PC-9 (cell line): Measurements from ENCODE around the gene KRT4. TPM values are rescaled to one million over a fixed set of nuclear protein-coding genes. Genes with fewer than 3 reads are reported as not detected.

ENCODE experiments used
- BruUV-seq: library from RNA; stranded (reverse); fragments of 400-500 nt; replicated peaks from 2 replicates; lab custom pipeline; 2021; lab: Mats Ljungman, UMichigan
- CTCF ChIA-PET: fragments of 300-600 bp; sonication (Branson Sonifier 250); formaldehyde crosslinking; loops from one replicate; lab custom pipeline; 2022; ENCODE audit warnings: antibody characterized with exemption; lab: Charles Lee
- POLR2A ChIA-PET: fragments of 300-600 bp; sonication (Branson Sonifier 250); formaldehyde crosslinking; loops from one replicate; lab custom pipeline; 2022; ENCODE audit warnings: antibody characterized with exemption; ENCODE audit not compliant: unreplicated experiment; lab: Charles Lee
- DNase-seq, 2 experiments: peaks; one replicate each; pipeline versions ENCODE4 v3.0.0 to v3.0.0-alpha.2; 2015 to 2022; ENCODE audit warnings: mixed read lengths in 1 of 2
- H2AFZ ChIP-seq: fragments of 200-600 bp; sonication (generic); 2 replicates; pipeline ENCODE4 v1.8.1; 2017; ENCODE audit warnings: antibody characterized with exemption
- H3F3A ChIP-seq: fragments of 200-600 bp; sonication (generic); 2 replicates; pipeline ENCODE4 v1.8.1; 2017; ENCODE audit warnings: antibody characterized with exemption, mild to moderate bottlenecking, low read depth; ENCODE audit not compliant: insufficient read depth
- H3K27ac ChIP-seq: fragments of 200-600 bp; sonication (generic); 2 replicates; pipeline ENCODE4 v1.6.1; 2016; ENCODE audit warnings: mixed run types
- H3K27me3 ChIP-seq: fragments of 200-600 bp; sonication (generic); 2 replicates; pipeline ENCODE4 v1.6.1; 2016; ENCODE audit warnings: low read depth, mixed run types; ENCODE audit not compliant: insufficient read depth
- H3K36me3 ChIP-seq: fragments of 200-600 bp; sonication (generic); 2 replicates; pipeline ENCODE4 v1.6.1; 2016; ENCODE audit warnings: low read depth, mixed run types
- H3K4me1 ChIP-seq: fragments of 200-600 bp; sonication (generic); replicated peaks from 2 replicates; pipeline ENCODE4 v1.6.1; 2016; ENCODE audit warnings: mixed run types; ENCODE audit not compliant: insufficient read depth
- H3K4me2 ChIP-seq: fragments of 200-600 bp; sonication (generic); 2 replicates; pipeline ENCODE4 v1.6.1; 2017; ENCODE audit warnings: mixed run types
- H3K4me3 ChIP-seq: fragments of 200-600 bp; sonication (generic); 2 replicates; pipeline ENCODE4 v1.6.1; 2016; ENCODE audit warnings: mixed run types
- H3K79me2 ChIP-seq: fragments of 200-600 bp; sonication (generic); 2 replicates; pipeline ENCODE4 v1.6.1; 2017; ENCODE audit warnings: low read depth, mixed run types
- H3K9me2 ChIP-seq: fragments of 200-600 bp; sonication (generic); 2 replicates; pipeline ENCODE4 v1.8.1; 2017; ENCODE audit warnings: mild to moderate bottlenecking; ENCODE audit not compliant: insufficient read depth
- H3K9me3 ChIP-seq: fragments of 200-600 bp; sonication (generic); 2 replicates; pipeline ENCODE4 v1.8.1; 2016; ENCODE audit warnings: low read depth; ENCODE audit not compliant: insufficient read depth
- H4K20me1 ChIP-seq: fragments of 200-600 bp; sonication (generic); 2 replicates; pipeline ENCODE4 v1.8.1; 2017; ENCODE audit not compliant: insufficient read depth
- CTCF ChIP-seq: fragments of 200-600 bp; sonication (generic); conservative IDR thresholded peaks from 2 replicates; pipeline ENCODE4 v1.6.1; 2017; ENCODE audit warnings: mixed run types, antibody characterized with exemption, mild to moderate bottlenecking, moderate library complexity
- EZH2 ChIP-seq: fragments of 200-600 bp; sonication (generic); IDR thresholded peaks from 2 replicates; pipeline ENCODE4 v1.8.0; 2017; ENCODE audit warnings: antibody characterized with exemption, low read depth
- intact Hi-C: fragments of 100-400 bp; cut with micrococcal nuclease; formaldehyde crosslinking; loops from one replicate; pipeline ENCODE4 v1.10.0; 2022; ENCODE audit not compliant: unreplicated experiment
- total RNA-seq: library from RNA; stranded (reverse); gene quantifications from 2 replicates; pipeline ENCODE4 v1.2.3, GENCODE V29; 2021

The KRT4 gene
- total RNA-seq, 1 experiment from 2014 or later = 3.0 TPM

GRCh38 chr12:52848661-52849255, 34.8 kb upstream of the KRT4 start, which contains the start of gene KRT78:
KRT78 (minus strand) TSS chr12:52848994; CDS start chr12:52848930, 64 bp downstream.
- Histone ChIP-seq H3K4me2 (peak within 1 kb of the TSS; percentile 70), H3K4me1 (peaks cover 34% of the 10 kb centered on the region), H3K4me3 (peak within 1 kb of the TSS; percentile 31; the same call in 1 of the 2 replicates), H3K9me3 (no peaks in the 10 kb centered on the region; the same call in 1 of the 2 replicates), H3K79me2 (no peaks in the 10 kb centered on the region), H3K36me3 (no peaks in the 10 kb centered on the region), H3F3A (peaks cover 22% of the 10 kb centered on the region), H4K20me1 (no peaks in the 10 kb centered on the region), H3K27me3 (no peaks in the 10 kb centered on the region), H3K9me2 (no peaks in the 10 kb centered on the region), H3K27ac (peak within 1 kb of the TSS; percentile 82), H2AFZ (peak within 1 kb of the TSS; percentile 75; the same call in 1 of the 2 replicates)
- BruUV-seq = no TSS peak
- intact Hi-C loops = no loop called here
- TF ChIP-seq CTCF (no peak), EZH2 (no peak)
- CTCF ChIA-PET = no interaction called here
- no peak for DNase-seq
- POLR2A ChIA-PET = no interaction called here

GRCh38 chr12:52847335-52848102, 33.6 kb upstream of the KRT4 start:
- Histone ChIP-seq H3K27ac (peak overlapping the region; percentile 82), H3K4me1 (peaks cover 34% of the 10 kb centered on the region)
- intact Hi-C loops = no loop called here

More at GRCh38 chr12:52847335-52848102, 33.6 kb upstream of the KRT4 start:
- ChIA-PET CTCF (interaction anchor here (0.6 to 0.9 kb wide), 2 partner anchors 32 to 475 kb away, joined by 3 read pairs; no protein-coding TSS in a partner anchor), POLR2A (interaction anchor here (0.5 kb wide), 1 partner anchor 43 kb away, joined by 3 read pairs; no protein-coding TSS in a partner anchor)
- Histone ChIP-seq H3K36me3 (no peaks in the 10 kb centered on the region), H2AFZ (peak overlapping the region; percentile 75), H3K9me2 (no peaks in the 10 kb centered on the region), H3K9me3 (no peaks in the 10 kb centered on the region; the same call in 1 of the 2 replicates), H3K4me3 (peak overlapping the region; percentile 31; the same call in 1 of the 2 replicates), H4K20me1 (no peaks in the 10 kb centered on the region), H3K27me3 (no peaks in the 10 kb centered on the region), H3K79me2 (no peaks in the 10 kb centered on the region), H3K4me2 (peak overlapping the region; percentile 70), H3F3A (peaks cover 22% of the 10 kb centered on the region)
- peak; percentile 87 to 89 for DNase-seq
- BruUV-seq = TSS peak; percentile 83
- TF ChIP-seq CTCF = no peak; the same call in 1 of the 2 replicates
